HUDEP-2 (cell line): Measurements from ENCODE around the gene RIMS1.

ENCODE experiments used
- DNase-seq, 76 experiments: peaks; one replicate each; lab custom pipeline; 2025; ENCODE audit not compliant: unreplicated experiment in 76 of 76; lab: John Stamatoyannopoulos, UW

The RIMS1 gene

DNA sequence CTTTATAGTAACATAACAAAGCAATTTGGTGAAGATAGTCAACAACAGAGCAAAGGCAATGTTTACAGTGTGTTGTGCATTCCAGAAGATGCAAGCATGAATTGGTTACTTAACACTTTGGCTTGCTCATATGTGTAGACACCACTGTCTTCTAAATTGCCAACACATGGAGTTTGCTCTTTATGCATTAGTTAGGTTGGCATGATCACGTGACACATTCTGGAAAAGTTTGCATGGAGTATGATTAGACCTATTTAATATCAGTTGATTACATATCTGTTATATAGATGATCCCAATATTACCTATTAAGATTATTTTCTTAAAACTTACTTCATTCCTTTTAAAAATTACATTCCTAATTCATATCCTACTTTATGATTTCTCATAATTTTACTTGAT, 197.6 kb downstream of the RIMS1 start:
- DNase-seq: no peak

DNA sequence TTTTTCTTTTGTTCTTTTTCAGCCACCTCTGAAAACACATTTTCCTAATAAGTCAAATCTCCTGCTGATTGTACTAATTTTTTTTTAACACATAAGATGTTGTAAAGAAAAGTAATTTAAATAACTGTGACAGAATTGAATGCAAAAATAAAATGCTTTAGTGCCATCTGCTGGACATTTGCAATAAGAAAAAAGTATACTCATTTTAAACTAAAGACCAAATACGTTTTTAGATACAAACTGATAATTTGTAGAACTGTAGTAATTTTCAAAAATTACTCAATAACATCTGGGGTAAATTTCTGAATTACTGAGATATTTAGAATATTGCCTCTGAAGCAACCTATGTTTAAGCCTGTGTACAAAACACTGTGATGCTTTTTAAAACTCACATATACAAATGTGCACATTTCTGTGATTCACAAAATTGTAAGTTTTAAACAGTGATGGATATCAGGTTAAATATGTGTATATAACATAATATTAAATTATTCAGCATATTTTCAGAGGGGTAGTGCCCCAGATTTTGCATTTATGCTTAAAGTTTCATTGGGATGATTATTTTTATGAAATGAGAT, 198.7 kb downstream of the RIMS1 start:
- peak in 5 of 76 experiments; percentile 5 to 14 (median 7) for DNase-seq

DNA sequence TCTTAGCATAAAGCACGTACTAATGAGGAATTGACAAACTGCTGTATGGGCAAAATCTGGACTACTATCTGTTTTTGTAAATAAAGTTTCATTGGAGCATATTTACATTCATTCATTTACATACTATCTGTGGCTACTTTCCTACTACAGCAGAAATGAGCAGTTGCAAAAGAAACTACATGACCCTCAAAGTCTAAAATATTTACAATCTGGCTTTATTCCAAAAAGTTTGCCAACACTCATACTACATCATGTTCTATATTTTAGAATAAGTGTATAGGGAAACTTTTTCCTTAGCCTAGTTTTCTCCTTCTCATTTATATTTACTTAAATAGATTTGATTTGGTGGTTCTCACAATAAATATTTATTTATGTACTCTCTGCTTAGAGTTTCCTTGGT, 208.2 kb downstream of the RIMS1 start:
- DNase-seq: no peak

DNA sequence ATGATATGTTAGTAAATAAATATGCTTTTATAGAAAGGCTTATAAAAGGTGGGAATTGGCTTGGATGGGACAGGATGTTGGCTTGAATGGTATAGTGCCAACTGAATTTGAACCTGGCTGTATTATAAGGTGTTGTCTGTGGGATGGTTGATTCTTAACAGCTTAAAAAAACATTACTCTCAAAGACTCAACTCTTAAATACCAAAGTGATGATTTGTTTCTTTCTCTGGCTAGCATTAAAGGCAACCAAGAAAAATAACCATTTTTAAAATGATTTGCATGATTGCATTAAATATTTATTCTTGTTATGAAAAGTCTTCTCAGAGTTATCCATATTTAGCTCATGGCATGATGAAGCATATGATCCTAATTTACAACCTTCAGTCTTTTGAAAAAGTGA, 216.2 kb downstream of the RIMS1 start:
- DNase-seq: no peak

DNA sequence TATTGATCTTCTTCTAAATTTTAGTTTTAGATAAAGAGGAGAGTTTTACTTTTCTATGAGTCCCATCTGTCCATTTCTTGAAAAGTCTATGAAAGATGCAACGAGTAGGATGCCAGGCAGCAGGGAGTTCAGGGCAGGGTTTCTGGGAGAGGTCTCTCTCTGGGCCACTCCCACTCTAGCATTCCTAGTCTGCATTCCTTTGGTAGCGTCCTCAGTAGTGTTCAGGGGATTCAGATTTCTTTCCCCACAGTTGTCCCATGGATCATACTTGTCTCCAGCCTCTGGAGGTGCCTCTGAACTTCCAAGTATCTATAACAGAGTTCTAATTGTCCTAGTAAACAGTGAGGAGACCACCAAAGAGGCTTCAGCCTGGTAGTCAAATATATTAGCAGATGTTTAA, 225.3 kb downstream of the RIMS1 start:
- no peak for DNase-seq

DNA sequence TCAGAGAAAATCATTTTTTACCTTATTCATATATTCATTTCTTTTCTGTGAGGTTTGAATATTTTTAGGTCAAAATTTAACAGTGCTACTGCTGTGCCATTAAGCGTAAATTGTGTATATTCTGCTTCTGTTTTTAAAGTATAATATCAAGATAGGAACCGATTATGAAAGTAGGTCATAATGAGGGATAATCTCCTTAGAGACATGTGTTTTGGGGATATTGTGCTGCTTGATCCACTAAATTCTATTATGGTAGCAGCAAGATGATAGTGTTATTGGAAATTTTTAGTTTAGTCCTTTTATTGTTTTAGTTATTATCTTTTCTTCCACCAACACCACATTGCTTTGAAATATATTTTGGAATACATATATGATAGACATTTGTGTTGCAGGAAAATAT, 244.0 kb downstream of the RIMS1 start:
- no peak for DNase-seq

DNA sequence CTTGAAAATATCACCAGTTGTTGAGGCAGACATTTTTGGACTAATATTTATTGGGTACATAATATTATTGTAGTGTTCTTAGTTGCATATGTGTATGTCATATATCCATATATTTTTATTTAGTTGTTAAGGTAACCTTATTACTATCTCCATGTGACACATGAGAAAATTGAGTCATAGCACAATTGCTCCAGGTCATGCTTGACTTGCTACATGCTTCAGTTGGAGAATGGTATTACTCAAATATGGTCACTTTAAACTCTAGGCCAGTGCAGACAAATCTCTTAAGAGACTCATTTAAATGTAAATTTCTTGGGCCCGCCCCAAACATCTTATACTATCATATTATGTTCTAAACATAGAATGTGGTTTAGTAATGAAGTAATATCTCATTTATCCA, 246.1 kb downstream of the RIMS1 start:
- no peak for DNase-seq

DNA sequence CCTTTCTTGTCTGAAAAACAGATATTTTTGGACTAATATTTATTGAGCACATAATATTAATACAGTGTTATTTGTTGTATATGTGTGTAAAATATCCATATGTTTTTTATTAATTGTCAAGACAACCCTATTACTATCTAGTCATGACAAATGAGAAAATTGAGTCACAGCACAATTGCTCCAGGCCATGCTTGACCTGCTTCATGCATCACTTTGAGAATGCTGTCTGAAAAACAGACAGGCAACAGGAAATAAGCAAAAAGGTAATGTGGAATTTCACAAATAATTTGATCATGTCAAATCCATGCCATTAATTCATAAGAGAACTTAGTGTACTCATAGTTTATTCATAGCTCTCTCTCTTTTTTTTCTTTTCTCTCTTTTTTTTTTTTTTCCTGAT, 246.5 kb downstream of the RIMS1 start:
- DNase-seq: no peak

DNA sequence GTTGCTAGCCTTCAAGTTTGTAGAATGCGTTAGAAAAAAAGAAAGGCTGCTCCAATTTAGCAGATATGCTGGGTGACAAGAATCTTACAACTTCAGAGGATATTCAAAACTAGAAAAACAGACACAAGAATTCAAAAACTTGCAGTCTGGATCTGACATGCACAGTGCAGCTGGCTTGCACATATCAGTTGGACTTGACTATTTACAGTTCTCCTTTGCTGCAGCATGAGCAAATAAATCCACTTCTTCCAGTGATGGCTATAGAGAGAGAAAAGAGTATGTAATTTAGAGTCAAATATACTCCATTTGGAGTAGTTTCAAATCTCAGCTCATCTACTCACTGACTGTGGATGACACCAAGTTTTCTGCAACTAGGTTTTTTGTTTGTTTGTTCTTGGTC, 247.0 kb downstream of the RIMS1 start:
- DNase-seq: no peak

DNA sequence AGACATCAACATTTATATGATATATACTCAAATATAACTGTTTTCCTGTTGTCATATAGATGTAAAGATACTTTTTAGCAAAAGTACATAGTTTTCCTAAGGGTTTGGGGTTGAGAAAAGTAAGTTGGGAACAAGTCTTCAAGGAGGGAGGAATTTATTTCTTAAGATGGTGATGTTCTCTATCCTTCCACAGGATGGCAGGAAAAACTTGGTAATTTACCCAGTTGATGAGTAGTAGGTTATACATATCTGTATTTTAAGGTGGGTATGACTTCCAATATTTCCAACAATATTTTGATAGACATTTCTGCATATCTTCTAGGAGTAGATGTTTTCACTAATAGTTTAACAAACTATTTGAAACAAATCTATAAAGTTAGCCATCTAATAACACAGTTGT, 254.4 kb downstream of the RIMS1 start:
- no peak for DNase-seq

DNA sequence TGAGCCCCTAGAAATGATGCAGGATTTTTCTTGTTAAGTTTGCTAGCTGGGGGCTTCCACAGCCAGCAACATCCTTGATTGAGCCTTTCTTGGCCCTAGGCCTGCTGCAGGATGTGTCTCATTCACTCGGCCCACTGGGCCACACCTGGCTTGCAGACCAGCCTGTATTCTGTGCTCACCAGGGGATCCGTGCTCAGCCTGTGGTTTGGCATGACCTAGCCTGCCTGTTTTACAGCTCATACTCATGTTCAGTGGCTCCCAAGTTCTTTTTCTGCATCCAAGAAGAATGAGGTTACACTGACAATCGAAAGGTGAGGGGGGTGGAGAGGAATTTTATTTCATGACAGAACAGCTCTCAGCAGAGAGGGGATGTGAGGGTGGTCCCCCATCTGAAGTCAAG, 263.4 kb downstream of the RIMS1 start:
- no peak for DNase-seq

DNA sequence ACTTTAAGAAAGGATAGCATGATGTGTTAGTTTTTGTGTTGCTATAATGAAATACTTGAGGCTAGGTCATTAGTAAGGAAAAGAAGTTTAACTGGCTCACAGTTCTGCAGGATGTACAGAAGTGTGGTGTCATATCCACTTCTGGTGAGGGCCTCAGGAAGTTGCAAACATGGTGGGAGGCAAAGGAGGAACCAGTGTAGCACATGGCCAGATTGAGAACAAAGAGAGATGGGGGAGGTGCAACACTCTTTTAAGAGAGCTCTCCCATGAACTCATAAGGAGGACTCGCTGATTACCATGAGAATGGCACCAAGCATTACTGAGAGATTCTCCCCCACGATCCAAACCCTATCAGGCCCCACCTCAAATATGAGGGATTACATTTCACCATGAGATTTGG, 265.4 kb downstream of the RIMS1 start:
- no peak for DNase-seq

DNA sequence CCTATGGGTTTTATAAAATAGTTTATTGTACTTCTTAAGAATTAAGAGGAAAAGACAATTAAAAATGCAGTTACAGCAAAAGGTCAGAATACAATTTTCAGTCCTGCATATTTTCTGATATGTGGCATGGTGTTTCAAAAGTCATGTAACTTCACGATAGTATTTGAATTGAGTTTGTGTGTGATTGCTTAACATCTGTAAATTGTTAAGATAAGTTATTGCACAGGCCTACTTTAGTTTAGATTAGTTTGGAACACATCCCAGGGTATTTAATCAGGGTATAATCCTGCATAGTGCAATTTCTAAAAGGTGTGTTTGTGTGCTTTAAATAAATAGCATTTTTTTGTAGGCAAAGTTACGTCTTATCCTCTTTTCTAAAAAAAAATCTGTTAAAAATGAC, 289.6 kb downstream of the RIMS1 start:
- DNase-seq: no peak

DNA sequence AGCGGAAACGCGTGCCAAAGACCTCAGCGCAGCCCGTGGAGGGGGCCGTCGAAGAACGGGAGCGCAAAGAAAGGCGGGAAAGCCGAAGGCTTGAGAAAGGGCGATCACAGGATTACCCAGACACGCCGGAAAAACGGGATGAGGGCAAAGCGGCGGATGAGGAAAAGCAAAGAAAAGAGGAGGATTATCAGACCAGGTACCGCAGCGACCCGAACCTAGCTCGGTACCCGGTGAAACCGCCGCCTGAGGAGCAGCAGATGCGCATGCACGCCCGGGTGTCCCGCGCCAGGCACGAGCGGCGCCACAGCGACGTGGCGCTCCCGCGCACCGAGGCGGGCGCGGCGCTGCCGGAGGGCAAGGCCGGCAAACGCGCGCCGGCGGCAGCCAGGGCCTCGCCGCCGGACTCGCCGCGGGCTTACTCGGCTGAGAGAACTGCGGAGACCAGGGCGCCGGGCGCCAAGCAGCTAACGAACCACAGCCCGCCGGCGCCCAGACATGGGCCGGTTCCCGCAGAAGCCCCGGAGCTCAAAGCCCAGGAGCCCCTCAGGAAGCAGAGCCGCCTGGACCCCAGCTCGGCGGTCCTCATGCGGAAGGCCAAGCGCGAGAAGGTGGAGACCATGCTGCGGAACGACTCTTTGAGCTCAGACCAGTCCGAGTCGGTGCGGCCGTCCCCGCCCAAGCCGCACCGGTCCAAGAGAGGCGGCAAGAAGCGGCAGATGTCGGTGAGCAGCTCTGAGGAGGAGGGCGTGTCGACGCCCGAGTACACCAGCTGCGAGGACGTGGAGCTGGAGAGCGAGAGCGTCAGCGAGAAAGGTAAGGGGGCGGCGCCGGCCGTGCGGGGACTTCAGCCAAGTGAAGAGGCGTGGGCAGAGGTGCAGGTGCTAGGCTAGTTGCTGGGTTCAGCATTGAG, 296.2 kb downstream of the RIMS1 start:
- DNase-seq: peak in 3 of 76 experiments; percentile 6 to 10 (median 6)

DNA sequence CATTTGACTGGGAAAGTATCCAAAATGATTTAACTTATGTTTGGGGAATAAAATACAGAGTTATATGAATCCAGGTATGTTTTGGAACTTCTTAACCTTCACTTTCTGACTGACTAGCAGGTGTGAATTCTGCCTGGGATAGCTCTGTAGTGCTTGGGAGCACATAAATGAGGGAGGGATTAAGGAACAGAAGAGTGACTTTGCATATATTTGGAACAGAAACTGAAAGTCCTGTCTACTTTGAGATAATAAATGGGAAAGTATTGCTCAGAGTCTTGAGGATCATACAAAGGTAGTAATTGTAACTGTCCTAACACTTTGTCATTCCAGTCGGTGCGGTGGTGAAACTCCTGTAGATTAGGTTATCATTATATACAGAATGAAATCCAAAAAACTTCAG, 317.6 kb downstream of the RIMS1 start:
- DNase-seq: no peak

DNA sequence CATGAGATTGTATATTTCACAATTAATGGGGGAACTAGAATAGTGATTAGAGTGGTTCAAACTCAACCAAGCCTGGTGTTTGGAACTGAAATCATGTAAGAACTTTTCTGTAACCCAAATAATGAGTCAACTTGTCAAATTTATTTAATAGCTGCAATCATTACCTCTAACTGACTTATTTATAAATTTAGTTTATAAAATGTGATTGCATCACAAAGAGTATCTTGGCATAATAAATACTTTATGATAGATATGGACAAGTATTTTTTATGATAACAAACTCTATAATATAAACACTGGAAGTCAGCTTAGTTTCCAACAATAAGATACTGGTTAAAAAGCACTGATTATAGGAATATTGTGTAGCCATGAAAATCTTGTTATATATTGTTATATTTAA, 319.1 kb downstream of the RIMS1 start:
- no peak for DNase-seq

DNA sequence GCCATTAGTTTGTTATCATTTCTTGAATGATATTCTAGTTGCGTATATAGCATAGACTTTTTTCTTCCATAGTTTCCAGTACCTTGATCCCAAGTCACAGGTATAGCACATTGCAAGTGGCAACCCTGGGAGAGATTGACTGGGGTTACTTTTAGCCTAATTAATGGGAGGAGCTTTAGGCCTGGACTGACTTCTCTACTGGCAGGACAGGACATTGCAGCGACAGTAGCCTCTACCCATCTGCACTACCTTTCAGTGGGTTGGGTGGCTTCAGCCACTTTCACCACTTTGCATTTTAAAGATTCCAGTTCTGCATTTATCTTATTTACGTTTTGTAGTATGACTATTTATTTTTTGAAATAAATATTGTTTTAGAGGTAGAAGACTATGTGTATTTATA, 320.3 kb downstream of the RIMS1 start:
- no peak for DNase-seq

DNA sequence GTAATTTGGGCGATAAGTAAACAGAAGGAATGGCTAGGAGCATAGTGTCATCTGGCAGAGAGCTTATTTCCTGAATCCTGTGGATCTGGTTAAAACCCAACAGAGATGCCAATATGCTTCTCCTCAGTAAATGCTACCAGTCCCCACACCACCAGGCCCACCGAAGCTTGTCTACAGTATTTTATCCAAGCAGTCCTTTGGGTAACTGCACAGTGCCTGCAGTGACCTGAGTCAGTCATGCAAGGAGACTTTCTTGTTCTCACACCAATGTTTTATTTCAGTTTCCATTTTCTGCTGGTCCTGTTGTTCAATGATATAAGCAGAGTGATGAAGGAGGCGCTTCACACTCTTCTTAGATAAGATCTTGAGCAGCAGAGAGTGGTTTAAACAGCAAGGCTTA, 326.3 kb downstream of the RIMS1 start:
- peak in 1 of 76 experiments; percentile 3 for DNase-seq

DNA sequence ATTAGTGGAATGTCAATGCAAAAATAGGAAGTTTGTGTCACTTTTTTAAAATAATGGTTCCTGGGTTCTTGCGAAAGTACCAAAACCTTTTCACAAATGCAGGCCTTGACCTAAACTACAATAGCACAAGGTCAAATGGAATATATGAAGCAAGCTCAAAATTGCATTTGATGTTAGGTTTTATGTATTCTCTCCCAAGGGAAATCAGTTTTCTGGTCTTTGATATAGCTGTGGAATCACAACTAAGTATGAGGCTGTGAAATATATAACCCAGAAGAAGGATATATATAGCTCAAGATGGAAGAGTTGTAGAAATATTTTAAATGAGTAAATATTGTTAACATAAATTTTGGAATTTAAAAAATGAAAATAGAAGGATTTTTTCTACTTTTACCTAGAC, 327.3 kb downstream of the RIMS1 start:
- DNase-seq: no peak

DNA sequence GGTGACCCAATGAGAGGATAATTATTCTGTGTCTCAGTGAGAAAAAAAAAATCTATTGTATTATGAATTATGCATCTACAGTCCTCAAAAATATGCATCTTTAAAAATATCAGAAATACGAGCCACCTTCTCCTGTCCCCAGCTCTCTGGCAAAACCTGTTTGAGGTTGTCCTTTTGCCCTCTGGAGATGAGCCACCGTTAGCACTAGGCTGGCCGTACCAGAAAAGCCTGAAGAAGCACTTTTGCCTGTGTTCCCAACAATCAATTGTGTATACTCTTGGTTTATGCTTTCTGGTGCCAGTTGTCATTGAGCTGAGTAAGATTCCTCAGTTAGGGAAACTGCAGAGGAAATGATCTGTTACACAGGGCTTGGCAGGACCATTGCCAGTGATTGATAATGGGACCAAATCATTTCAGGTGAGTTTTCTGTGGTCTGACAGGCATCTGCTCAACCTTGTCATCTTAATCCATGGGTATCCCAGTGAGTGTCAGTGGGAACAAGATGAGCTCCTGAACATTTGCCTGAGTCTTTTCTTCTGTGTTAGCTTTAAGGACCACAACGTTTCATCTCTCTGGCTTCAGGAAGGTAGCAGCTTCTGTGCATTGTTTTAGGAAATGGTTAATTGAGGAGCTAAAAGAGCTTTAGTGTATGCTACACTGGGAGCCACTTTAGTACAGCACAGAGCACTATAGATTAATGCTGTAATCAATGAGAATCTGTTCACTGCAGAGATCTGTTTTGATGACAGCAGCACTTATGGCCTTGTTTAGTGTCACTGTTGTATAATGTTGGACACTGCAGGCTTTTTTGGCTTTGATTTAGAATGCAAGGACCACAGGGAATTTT, 330.1 kb downstream of the RIMS1 start:
- DNase-seq: no peak

DNA sequence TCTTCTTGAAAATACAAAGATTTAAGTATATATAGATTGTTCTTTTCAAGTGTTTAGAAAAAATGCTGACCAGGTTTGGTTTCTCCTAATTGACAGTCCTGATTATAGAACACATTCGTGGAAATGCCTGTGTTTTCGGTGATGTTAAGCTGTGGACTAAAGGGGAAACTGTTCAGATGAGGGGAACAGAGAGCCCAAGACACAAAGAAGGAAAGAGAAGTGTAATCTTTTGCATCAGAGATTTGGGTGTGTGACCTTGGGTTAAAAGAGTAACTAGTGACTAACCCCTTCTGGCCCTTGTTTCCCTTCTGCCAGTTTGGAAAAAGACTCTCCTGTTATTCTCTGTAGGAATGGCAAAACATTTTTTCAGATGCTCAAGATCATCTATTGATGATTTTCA, 331.3 kb downstream of the RIMS1 start:
- no peak for DNase-seq
